Daoy (cell line): ENCODE results near the gene METTL23. TPM values are rescaled to one million over a fixed set of nuclear protein-coding genes. Genes with fewer than 3 reads are reported as not detected.
"Not testable (repeated sequence)": the region's sequence is repeated elsewhere in the genome, so short reads cannot be mapped to it uniquely, and the experiment has no call there.

Experiments
- DNase-seq: peaks from one replicate; pipeline ENCODE4 v3.0.0-alpha.2; 2015; ENCODE audit warnings: low read depth
- total RNA-seq: library from RNA; depleted of rRNA; stranded (reverse); fragments of >200 nt; shearing (Covaris generic); gene quantifications from 2 replicates; pipeline ENCODE4 v1.2.3, GENCODE V29; 2014

Gene METTL23
- total RNA-seq, 1 experiment from 2014 or later = 36.5 TPM

- no peak for DNase-seq
Observed at GRCh38 chr17:76695059-76695831, 31.4 kb upstream of the METTL23 start.

GRCh38 chr17:76696763-76697701 is 29.6 kb upstream of the METTL23 start:
- DNase-seq = peak; percentile 88

GRCh38 chr17:76697702-76698465 is 28.8 kb upstream of the METTL23 start:
- DNase-seq = peak; percentile 74

- DNase-seq = not testable (repeated sequence)
Observed at GRCh38 chr17:76698466-76698977, 28.1 kb upstream of the METTL23 start.

GRCh38 chr17:76700270-76700616 is 26.4 kb upstream of the METTL23 start:
- no peak for DNase-seq

GRCh38 chr17:76700617-76701470 is 25.8 kb upstream of the METTL23 start:
- peak; percentile 83 for DNase-seq

GRCh38 chr17:76701471-76701967 is 25.1 kb upstream of the METTL23 start:
- DNase-seq = no peak

GRCh38 chr17:76702076-76702475 is 24.6 kb upstream of the METTL23 start:
- DNase-seq = no peak

GRCh38 chr17:76702941-76703637 is 23.6 kb upstream of the METTL23 start:
- no peak for DNase-seq

- no peak for DNase-seq
Observed at GRCh38 chr17:76704805-76705204, 21.8 kb upstream of the METTL23 start.

GRCh38 chr17:76706817-76707216 is 19.8 kb upstream of the METTL23 start:
- DNase-seq = no peak

- no peak for DNase-seq
Observed at GRCh38 chr17:76707985-76708807, 18.4 kb upstream of the METTL23 start.

- peak; percentile 98 for DNase-seq
Observed at GRCh38 chr17:76709077-76709950, 17.3 kb upstream of the METTL23 start.

- peak; percentile 37 for DNase-seq
Observed at GRCh38 chr17:76709951-76710862, 16.4 kb upstream of the METTL23 start.

GRCh38 chr17:76710863-76711611 is 15.6 kb upstream of the METTL23 start, which contains the start of gene MXRA7:
MXRA7 (minus strand) TSS chr17:76710965; CDS start chr17:76710946, 19 bp downstream.
- DNase-seq = peak; percentile 90

- DNase-seq = not testable (repeated sequence)
Observed at GRCh38 chr17:76712321-76712720, 14.3 kb upstream of the METTL23 start.
